Measurements from ENCODE around the gene CHD2. TPM values are rescaled to one million over a fixed set of nuclear protein-coding genes. Genes with fewer than 3 reads are reported as not detected.

Gene CHD2
- total and polyA plus RNA-seq, 2 donors (not counting 3 experiments of a cell fraction or from before 2014, with no cell fraction given): 53.8 to 97.9 TPM

DNA sequence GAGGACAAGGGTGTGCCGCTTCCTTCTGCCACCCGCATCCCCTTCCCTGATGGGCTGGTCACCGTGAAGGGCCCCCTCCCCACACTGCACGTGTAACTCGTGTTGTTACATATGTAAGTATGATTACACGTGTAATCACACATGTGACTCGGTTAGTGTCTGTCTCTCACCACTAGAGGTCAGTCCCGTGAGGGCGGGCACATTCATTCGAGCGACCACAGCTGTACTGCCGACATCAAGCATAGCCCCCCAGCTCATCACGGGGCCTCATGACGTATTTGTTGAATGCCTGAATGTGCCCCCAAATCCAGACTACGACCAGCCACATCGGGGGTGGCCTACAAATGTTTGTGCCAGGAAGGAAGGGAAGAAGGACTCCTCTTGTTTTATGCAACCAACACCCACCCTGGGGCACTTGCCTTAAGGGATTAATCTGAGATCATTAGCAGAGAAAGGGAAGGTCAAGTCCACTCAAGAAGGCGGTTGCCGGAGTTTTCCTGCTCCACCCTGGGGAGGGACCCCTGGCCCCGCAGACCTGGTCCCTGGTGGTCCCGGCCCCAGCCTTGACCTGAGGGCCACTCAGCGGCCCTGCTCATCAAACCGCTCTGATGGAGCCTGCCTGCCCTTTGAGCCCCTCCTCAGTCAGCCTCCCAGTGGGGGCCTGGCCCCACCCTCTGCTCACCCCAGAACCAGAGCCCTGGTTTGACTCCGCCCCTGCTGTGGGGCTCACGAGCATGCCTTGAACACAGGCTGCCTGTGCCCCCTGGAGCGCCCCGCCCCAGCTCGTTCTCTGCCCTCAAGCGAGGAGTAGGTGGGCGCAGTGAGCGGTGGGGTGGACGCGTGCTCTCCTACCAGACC is 136.1 kb downstream of the CHD2 start:
- no peak for FAIRE-seq
- intact Hi-C loops (cut with micrococcal nuclease): no loop called here
- CTCF ChIA-PET: interaction anchor here (0.7 to 4.8 kb wide), 3 partner anchors 18 to 1288 kb away, joined by 3 to 29 read pairs (median 3); no protein-coding TSS in a partner anchor

More for the DNA sequence above, 136.1 kb downstream of the CHD2 start:
- Histone ChIP-seq H3K27ac (ENCODE audit: insufficient read depth, low read depth, low read length) (no peak overlapping the region), H3K4me2 (ENCODE audit: insufficient read depth, low read length) (no peak overlapping the region), H3K36me3 (ENCODE audit: control insufficient read depth in 2 of 2, extremely low read depth in 1 of 2, insufficient read depth in 2 of 2, low read length in 2 of 2) (no peaks in the 10 kb centered on the region), H2AFZ (ENCODE audit: low read depth, low read length) (no peak overlapping the region), H3K27me3 (ENCODE audit: control insufficient read depth in 2 of 2, insufficient read depth in 2 of 2, low read length in 2 of 2) (no peaks in the 10 kb centered on the region), H3K9ac (replicated peaks; ENCODE audit: extremely low read depth, insufficient read depth, low read length) (no peak overlapping the region), H3K9me3 (replicated peaks; ENCODE audit: control insufficient read depth, insufficient read depth, low read length) (no peaks in the 10 kb centered on the region), H3K79me2 (ENCODE audit: control insufficient read depth, insufficient read depth, low read length) (no peaks in the 10 kb centered on the region), H3K9me1 (replicated peaks; ENCODE audit: control insufficient read depth, extremely low read depth, insufficient read depth, low read length) (no peaks in the 10 kb centered on the region), H3K4me1 (ENCODE audit: control insufficient read depth, extremely low read depth, insufficient read depth, low read length) (no peaks in the 10 kb centered on the region), H3K4me3 (replicated peaks in 1 of 3; ENCODE audit: insufficient read depth in 1 of 3, low read depth in 1 of 3, low read length in 3 of 3) (no peak overlapping the region), H4K20me1 (replicated peaks; ENCODE audit: control insufficient read depth, extremely low read depth, insufficient read depth, low read length) (no peaks in the 10 kb centered on the region)
- peak; percentile 77 for TF ChIP-seq MAX (IDR thresholded peaks at IDR 0.05; ENCODE audit: insufficient read depth, insufficient read length)
- no peak for TF ChIP-seq JUN (IDR thresholded peaks at IDR 0.05; ENCODE audit: borderline replicate concordance, insufficient read depth, insufficient read length, low read depth)
- TF ChIP-seq CTCF (IDR thresholded peaks at IDR 0.05; ENCODE audit: extremely low read depth in 1 of 2, insufficient read depth in 1 of 2, low read depth in 1 of 2, low read length in 2 of 2): peak; percentile 49 to 61
- dilution Hi-C loops (cut with MboI; ENCODE audit: extremely low pct_ligation_motif_present, low sequenced_read_pairs): no loop called here
- no TSS peak for BruUV-seq (replicated peaks)
- POLR2A ChIA-PET: no interaction called here
- DNase-seq (ENCODE audit: low read depth, low spot score): peak; percentile 34
